GM23338 (cell line): ENCODE results near the gene UBE2R2. TPM values are rescaled to one million over a fixed set of nuclear protein-coding genes. Genes with fewer than 3 reads are reported as not detected.

ENCODE experiments used
- ATAC-seq: fragments of 200-7000 bp; cut with Tn5 transposase; 3 replicates; pipeline ENCODE4 v1.9.1; 2020
- DNase-seq: peaks from one replicate; pipeline ENCODE4 v3.0.0-alpha.2; 2015; ENCODE audit warnings: low spot score
- H2AFZ ChIP-seq: fragments of 200-600 bp; sonication (generic); 2 replicates; pipeline ENCODE4 v1.8.0; 2016; ENCODE audit warnings: antibody characterized with exemption, mild to moderate bottlenecking, moderate library complexity
- H3F3A ChIP-seq: fragments of 200-600 bp; sonication (generic); replicated peaks from 2 replicates; pipeline ENCODE4 v1.8.0; 2017; ENCODE audit warnings: antibody characterized with exemption, mixed run types, low read depth
- H3K27ac ChIP-seq: fragments of 200-600 bp; sonication (generic); 2 replicates; pipeline ENCODE4 v1.6.1; 2016; ENCODE audit warnings: low read depth
- H3K27me3 ChIP-seq: fragments of 200-600 bp; sonication (generic); 2 replicates; pipeline ENCODE4 v1.8.0; 2016; ENCODE audit warnings: mild to moderate bottlenecking, mixed run types, moderate library complexity; ENCODE audit not compliant: insufficient read depth
- H3K36me3 ChIP-seq: fragments of 200-600 bp; sonication (generic); 2 replicates; pipeline ENCODE4 v1.8.0; 2016; ENCODE audit warnings: mild to moderate bottlenecking; ENCODE audit not compliant: insufficient read depth
- H3K4me1 ChIP-seq: fragments of 200-600 bp; sonication (generic); 2 replicates; pipeline ENCODE4 v1.8.0; 2016; ENCODE audit warnings: mild to moderate bottlenecking, moderate library complexity; ENCODE audit not compliant: insufficient read depth
- H3K4me2 ChIP-seq: fragments of 200-600 bp; sonication (generic); 2 replicates; pipeline ENCODE4 v1.7.1; 2017; ENCODE audit warnings: mixed run types
- H3K4me3 ChIP-seq: fragments of 200-600 bp; sonication (generic); 2 replicates; pipeline ENCODE4 v1.6.1; 2016; ENCODE audit warnings: mixed run types
- H3K79me2 ChIP-seq: fragments of 200-600 bp; sonication (generic); replicated peaks from 2 replicates; pipeline ENCODE4 v1.8.0; 2017; ENCODE audit warnings: mild to moderate bottlenecking; ENCODE audit not compliant: insufficient read depth
- H3K9me2 ChIP-seq: fragments of 200-600 bp; sonication (generic); 2 replicates; pipeline ENCODE4 v1.8.0; 2017; ENCODE audit not compliant: insufficient read depth
- H4K20me1 ChIP-seq: fragments of 200-600 bp; sonication (generic); replicated peaks from 2 replicates; pipeline ENCODE4 v1.8.0; 2017; ENCODE audit warnings: mild to moderate bottlenecking; ENCODE audit not compliant: insufficient read depth
- H3K27ac Mint-ChIP-seq: 2 replicates; pipeline ENCODE4 v1.8.0; 2020; ENCODE audit warnings: inconsistent platforms, mild to moderate bottlenecking, moderate library complexity, mixed read lengths
- H3K27me3 Mint-ChIP-seq: 3 replicates; pipeline ENCODE4 v1.8.0; 2022; ENCODE audit warnings: low read depth, mild to moderate bottlenecking, moderate library complexity, mixed read lengths, inconsistent platforms; ENCODE audit not compliant: insufficient read depth, poor library complexity
- H3K36me3 Mint-ChIP-seq: 3 replicates; pipeline ENCODE4 v1.8.0; 2021; ENCODE audit warnings: low read depth, mild to moderate bottlenecking, inconsistent platforms, moderate library complexity, mixed read lengths
- H3K4me1 Mint-ChIP-seq: 3 replicates; pipeline ENCODE4 v1.8.0; 2020; ENCODE audit warnings: mild to moderate bottlenecking, inconsistent platforms, mixed read lengths
- H3K4me3 Mint-ChIP-seq: 3 replicates; pipeline ENCODE4 v1.8.0; 2021; ENCODE audit warnings: moderate library complexity, mild to moderate bottlenecking, inconsistent platforms, mixed read lengths
- H3K9me3 Mint-ChIP-seq: 3 replicates; pipeline ENCODE4 v1.8.0; 2020; ENCODE audit warnings: moderate library complexity, mild to moderate bottlenecking, inconsistent platforms, mixed read lengths
- CREB1 ChIP-seq: fragments of 250-450 bp; sonication (Bioruptor Pico); IDR thresholded peaks from 2 replicates; pipeline ENCODE4 v1.5.0; 2020; ENCODE audit warnings: low read depth, mild to moderate bottlenecking, moderate library complexity
- EZH2 ChIP-seq: fragments of 200-600 bp; sonication (generic); IDR thresholded peaks from one replicate; pipeline ENCODE4 v1.8.0; 2017; ENCODE audit warnings: antibody characterized with exemption, mild to moderate bottlenecking, low read depth; ENCODE audit not compliant: unreplicated experiment
- EZH2phosphoT487 ChIP-seq: fragments of 200-600 bp; sonication (generic); IDR thresholded peaks from one replicate; pipeline ENCODE4 v1.8.1; 2018; ENCODE audit warnings: antibody characterized with exemption; ENCODE audit not compliant: unreplicated experiment
- JUNB ChIP-seq: IDR thresholded peaks from one replicate; pipeline ENCODE4 v1.6.1; 2016; ENCODE audit warnings: antibody characterized with exemption; ENCODE audit not compliant: unreplicated experiment
- NANOG ChIP-seq: IDR thresholded peaks from 2 replicates; pipeline ENCODE4 v1.6.1; 2016; ENCODE audit warnings: antibody characterized with exemption, borderline replicate concordance
- POLR2AphosphoS5 ChIP-seq: IDR thresholded peaks from 2 replicates; pipeline ENCODE4 v1.6.1; 2016; ENCODE audit warnings: antibody characterized with exemption, low read depth
- STAT1 ChIP-seq: IDR thresholded peaks from one replicate; pipeline ENCODE4 v1.6.1; 2016; ENCODE audit warnings: antibody characterized with exemption; ENCODE audit not compliant: unreplicated experiment
- ZNF114 ChIP-seq: fragments of 250-450 bp; sonication (Bioruptor Pico); IDR thresholded peaks from 2 replicates; pipeline ENCODE4 v1.5.0; 2020; ENCODE audit warnings: mild to moderate bottlenecking, moderate library complexity
- ZNF331 ChIP-seq: fragments of 250-450 bp; sonication (Bioruptor Pico); IDR thresholded peaks from 2 replicates; pipeline ENCODE4 v1.5.0; 2020; ENCODE audit warnings: low read depth, mild to moderate bottlenecking, moderate library complexity
- polyA plus RNA-seq: library from polyadenylated mRNA; unstranded; fragments of >200 nt; fragmentation: Nextera tagmentation; extraction: Ambion mirVana; gene quantifications from 2 replicates; pipeline ENCODE4 v1.2.1, GENCODE V29; 2016
- total RNA-seq: library from RNA; depleted of rRNA; stranded (reverse); fragments of >200 nt; shearing (Covaris generic); gene quantifications from 2 replicates; pipeline ENCODE4 v1.2.3, GENCODE V29; 2014
- TF ChIP-seq, protein P1 (sequence below): IDR thresholded peaks from one replicate; pipeline ENCODE4 v1.6.1; 2018; ENCODE audit warnings: antibody characterized with exemption; ENCODE audit not compliant: unreplicated experiment
- TF ChIP-seq, protein P2 (sequence below), 2 experiments: fragments of 200-600 bp in 1 of 2; sonication (generic) in 1 of 2; conservative IDR thresholded peaks; 2 replicates each; pipeline versions ENCODE4 v1.5.1 to v1.6.1; 2016 to 2017; ENCODE audit warnings: antibody characterized with exemption in 2 of 2, low read depth in 2 of 2, mild to moderate bottlenecking in 2 of 2, moderate library complexity in 1 of 2
- TF ChIP-seq, protein P3 (sequence below): IDR thresholded peaks from 2 replicates; pipeline ENCODE4 v1.6.1; 2016; ENCODE audit warnings: antibody characterized with exemption
- TF ChIP-seq, protein P4 (sequence below): fragments of 250-450 bp; sonication (Bioruptor Pico); IDR thresholded peaks from 2 replicates; pipeline ENCODE4 v1.5.0; 2020; ENCODE audit warnings: mild to moderate bottlenecking, moderate library complexity

The UBE2R2 gene
- total and polyA plus RNA-seq, 2 experiments from 2014 or later: 23.4 to 32.5 TPM

DNA sequence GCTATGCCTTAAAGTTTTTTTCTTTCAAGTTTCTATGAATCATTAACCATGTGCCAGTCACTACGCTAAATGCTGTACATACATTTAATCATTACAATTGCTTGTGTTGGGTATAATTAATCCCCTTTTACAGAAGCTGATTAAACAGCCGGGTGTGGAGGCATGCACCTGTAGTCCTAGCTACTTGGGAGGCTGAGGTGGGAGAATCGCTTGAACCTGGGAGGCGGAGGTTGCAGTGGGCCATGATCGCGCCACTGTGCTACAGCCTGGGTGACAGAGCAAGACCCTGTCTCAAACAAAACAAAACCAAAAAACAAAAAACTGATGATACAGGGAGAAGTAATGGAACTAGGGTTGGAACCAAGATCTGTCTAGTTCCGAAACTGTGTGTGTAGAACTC, 1.2 kb upstream of the UBE2R2 start:
- peak overlapping the region; percentile 61 for H3K4me3 ChIP-seq
- H3K27ac Mint-ChIP-seq: no peak overlapping the region; the same call in 1 of the 2 replicates
- H3K36me3 Mint-ChIP-seq: peaks cover 4% of the 10 kb centered on the region; the same call in 1 of the 3 replicates
- H3K4me2 ChIP-seq: peak overlapping the region; percentile 84
- peak overlapping the region; percentile 80 for H3K4me3 Mint-ChIP-seq
- peak overlapping the region; percentile 94 for H3K27ac ChIP-seq
- H4K20me1 ChIP-seq: peaks cover 2% of the 10 kb centered on the region; the same call in 1 of the 2 replicates
- no peaks in the 10 kb centered on the region for H3K9me2 ChIP-seq
- H3K4me1 Mint-ChIP-seq: peaks cover 32% of the 10 kb centered on the region
- H3K27me3 ChIP-seq: no peaks in the 10 kb centered on the region
- no peaks in the 10 kb centered on the region for H3K9me3 Mint-ChIP-seq
- H3K36me3 ChIP-seq: no peaks in the 10 kb centered on the region
- H3K4me1 ChIP-seq: peaks cover 24% of the 10 kb centered on the region
- peak overlapping the region; percentile 95; the same call in 1 of the 2 replicates for H2AFZ ChIP-seq
- peaks cover 26% of the 10 kb centered on the region for H3K79me2 ChIP-seq
- peaks cover 12% of the 10 kb centered on the region for H3K27me3 Mint-ChIP-seq
- no peaks in the 10 kb centered on the region for H3F3A ChIP-seq
- ATAC-seq: no peak
- TF ChIP-seq EZH2phosphoT487 (no peak), JUNB (no peak), ZNF114 (CRISPR knock-in tag) (no peak), CREB1 (CRISPR knock-in tag) (no peak), ZNF331 (CRISPR knock-in tag) (no peak), EZH2 (no peak), STAT1 (no peak), POLR2AphosphoS5 (no peak), NANOG (no peak)
- TF ChIP-seq, protein P1, sequence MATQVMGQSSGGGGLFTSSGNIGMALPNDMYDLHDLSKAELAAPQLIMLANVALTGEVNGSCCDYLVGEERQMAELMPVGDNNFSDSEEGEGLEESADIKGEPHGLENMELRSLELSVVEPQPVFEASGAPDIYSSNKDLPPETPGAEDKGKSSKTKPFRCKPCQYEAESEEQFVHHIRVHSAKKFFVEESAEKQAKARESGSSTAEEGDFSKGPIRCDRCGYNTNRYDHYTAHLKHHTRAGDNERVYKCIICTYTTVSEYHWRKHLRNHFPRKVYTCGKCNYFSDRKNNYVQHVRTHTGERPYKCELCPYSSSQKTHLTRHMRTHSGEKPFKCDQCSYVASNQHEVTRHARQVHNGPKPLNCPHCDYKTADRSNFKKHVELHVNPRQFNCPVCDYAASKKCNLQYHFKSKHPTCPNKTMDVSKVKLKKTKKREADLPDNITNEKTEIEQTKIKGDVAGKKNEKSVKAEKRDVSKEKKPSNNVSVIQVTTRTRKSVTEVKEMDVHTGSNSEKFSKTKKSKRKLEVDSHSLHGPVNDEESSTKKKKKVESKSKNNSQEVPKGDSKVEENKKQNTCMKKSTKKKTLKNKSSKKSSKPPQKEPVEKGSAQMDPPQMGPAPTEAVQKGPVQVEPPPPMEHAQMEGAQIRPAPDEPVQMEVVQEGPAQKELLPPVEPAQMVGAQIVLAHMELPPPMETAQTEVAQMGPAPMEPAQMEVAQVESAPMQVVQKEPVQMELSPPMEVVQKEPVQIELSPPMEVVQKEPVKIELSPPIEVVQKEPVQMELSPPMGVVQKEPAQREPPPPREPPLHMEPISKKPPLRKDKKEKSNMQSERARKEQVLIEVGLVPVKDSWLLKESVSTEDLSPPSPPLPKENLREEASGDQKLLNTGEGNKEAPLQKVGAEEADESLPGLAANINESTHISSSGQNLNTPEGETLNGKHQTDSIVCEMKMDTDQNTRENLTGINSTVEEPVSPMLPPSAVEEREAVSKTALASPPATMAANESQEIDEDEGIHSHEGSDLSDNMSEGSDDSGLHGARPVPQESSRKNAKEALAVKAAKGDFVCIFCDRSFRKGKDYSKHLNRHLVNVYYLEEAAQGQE: no peak
- TF ChIP-seq, protein P2, sequence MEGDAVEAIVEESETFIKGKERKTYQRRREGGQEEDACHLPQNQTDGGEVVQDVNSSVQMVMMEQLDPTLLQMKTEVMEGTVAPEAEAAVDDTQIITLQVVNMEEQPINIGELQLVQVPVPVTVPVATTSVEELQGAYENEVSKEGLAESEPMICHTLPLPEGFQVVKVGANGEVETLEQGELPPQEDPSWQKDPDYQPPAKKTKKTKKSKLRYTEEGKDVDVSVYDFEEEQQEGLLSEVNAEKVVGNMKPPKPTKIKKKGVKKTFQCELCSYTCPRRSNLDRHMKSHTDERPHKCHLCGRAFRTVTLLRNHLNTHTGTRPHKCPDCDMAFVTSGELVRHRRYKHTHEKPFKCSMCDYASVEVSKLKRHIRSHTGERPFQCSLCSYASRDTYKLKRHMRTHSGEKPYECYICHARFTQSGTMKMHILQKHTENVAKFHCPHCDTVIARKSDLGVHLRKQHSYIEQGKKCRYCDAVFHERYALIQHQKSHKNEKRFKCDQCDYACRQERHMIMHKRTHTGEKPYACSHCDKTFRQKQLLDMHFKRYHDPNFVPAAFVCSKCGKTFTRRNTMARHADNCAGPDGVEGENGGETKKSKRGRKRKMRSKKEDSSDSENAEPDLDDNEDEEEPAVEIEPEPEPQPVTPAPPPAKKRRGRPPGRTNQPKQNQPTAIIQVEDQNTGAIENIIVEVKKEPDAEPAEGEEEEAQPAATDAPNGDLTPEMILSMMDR (conservative IDR thresholded peaks at IDR 0.05; ENCODE audit: low read depth in 2 of 2): no peak
- TF ChIP-seq, protein P3, sequence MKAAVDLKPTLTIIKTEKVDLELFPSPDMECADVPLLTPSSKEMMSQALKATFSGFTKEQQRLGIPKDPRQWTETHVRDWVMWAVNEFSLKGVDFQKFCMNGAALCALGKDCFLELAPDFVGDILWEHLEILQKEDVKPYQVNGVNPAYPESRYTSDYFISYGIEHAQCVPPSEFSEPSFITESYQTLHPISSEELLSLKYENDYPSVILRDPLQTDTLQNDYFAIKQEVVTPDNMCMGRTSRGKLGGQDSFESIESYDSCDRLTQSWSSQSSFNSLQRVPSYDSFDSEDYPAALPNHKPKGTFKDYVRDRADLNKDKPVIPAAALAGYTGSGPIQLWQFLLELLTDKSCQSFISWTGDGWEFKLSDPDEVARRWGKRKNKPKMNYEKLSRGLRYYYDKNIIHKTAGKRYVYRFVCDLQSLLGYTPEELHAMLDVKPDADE: no peak
- TF ChIP-seq, protein P4, sequence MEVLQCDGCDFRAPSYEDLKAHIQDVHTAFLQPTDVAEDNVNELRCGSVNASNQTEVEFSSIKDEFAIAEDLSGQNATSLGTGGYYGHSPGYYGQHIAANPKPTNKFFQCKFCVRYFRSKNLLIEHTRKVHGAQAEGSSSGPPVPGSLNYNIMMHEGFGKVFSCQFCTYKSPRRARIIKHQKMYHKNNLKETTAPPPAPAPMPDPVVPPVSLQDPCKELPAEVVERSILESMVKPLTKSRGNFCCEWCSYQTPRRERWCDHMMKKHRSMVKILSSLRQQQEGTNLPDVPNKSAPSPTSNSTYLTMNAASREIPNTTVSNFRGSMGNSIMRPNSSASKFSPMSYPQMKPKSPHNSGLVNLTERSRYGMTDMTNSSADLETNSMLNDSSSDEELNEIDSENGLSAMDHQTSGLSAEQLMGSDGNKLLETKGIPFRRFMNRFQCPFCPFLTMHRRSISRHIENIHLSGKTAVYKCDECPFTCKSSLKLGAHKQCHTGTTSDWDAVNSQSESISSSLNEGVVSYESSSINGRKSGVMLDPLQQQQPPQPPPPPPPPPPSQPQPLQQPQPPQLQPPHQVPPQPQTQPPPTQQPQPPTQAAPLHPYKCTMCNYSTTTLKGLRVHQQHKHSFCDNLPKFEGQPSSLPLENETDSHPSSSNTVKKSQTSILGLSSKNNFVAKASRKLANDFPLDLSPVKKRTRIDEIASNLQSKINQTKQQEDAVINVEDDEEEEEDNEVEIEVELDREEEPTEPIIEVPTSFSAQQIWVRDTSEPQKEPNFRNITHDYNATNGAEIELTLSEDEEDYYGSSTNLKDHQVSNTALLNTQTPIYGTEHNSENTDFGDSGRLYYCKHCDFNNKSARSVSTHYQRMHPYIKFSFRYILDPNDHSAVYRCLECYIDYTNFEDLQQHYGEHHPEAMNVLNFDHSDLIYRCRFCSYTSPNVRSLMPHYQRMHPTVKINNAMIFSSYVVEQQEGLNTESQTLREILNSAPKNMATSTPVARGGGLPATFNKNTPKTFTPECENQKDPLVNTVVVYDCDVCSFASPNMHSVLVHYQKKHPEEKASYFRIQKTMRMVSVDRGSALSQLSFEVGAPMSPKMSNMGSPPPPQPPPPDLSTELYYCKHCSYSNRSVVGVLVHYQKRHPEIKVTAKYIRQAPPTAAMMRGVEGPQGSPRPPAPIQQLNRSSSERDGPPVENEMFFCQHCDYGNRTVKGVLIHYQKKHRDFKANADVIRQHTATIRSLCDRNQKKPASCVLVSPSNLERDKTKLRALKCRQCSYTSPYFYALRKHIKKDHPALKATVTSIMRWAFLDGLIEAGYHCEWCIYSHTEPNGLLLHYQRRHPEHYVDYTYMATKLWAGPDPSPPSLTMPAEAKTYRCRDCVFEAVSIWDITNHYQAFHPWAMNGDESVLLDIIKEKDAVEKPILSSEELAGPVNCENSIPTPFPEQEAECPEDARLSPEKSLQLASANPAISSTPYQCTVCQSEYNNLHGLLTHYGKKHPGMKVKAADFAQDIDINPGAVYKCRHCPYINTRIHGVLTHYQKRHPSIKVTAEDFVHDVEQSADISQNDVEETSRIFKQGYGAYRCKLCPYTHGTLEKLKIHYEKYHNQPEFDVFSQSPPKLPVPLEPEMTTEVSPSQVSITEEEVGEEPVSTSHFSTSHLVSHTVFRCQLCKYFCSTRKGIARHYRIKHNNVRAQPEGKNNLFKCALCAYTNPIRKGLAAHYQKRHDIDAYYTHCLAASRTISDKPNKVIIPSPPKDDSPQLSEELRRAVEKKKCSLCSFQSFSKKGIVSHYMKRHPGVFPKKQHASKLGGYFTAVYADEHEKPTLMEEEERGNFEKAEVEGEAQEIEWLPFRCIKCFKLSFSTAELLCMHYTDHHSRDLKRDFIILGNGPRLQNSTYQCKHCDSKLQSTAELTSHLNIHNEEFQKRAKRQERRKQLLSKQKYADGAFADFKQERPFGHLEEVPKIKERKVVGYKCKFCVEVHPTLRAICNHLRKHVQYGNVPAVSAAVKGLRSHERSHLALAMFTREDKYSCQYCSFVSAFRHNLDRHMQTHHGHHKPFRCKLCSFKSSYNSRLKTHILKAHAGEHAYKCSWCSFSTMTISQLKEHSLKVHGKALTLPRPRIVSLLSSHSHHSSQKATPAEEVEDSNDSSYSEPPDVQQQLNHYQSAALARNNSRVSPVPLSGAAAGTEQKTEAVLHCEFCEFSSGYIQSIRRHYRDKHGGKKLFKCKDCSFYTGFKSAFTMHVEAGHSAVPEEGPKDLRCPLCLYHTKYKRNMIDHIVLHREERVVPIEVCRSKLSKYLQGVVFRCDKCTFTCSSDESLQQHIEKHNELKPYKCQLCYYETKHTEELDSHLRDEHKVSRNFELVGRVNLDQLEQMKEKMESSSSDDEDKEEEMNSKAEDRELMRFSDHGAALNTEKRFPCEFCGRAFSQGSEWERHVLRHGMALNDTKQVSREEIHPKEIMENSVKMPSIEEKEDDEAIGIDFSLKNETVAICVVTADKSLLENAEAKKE: no peak
- no peak for DNase-seq
